Activated T-cell treated with anti-CD3 and anti-CD28 coated beads, Interleukin-2, amount 50 U/mL, for 24 hours (primary cell): ENCODE measurements around the gene DMD.
"Not testable (repeated sequence)": the region's sequence is repeated elsewhere in the genome, so short reads cannot be mapped to it uniquely, and the experiment has no call there.

Experiments used
- DNase-seq: peaks from one replicate; pipeline ENCODE4 v3.0.0-alpha.2; 2020
- H3K27ac Mint-ChIP-seq: 2 replicates; pipeline ENCODE4 v1.8.0; 2020; ENCODE audit warnings: mild to moderate bottlenecking, mixed read lengths
- H3K27me3 Mint-ChIP-seq: 2 replicates; pipeline ENCODE4 v1.8.0; 2020; ENCODE audit warnings: mixed read lengths
- H3K36me3 Mint-ChIP-seq: 2 replicates; pipeline ENCODE4 v1.8.0; 2020; ENCODE audit warnings: low read depth, mixed read lengths
- H3K4me1 Mint-ChIP-seq: 2 replicates; pipeline ENCODE4 v1.8.0; 2020; ENCODE audit warnings: low read depth, mixed read lengths
- H3K4me3 Mint-ChIP-seq: 2 replicates; pipeline ENCODE4 v1.8.0; 2020; ENCODE audit warnings: mild to moderate bottlenecking, moderate library complexity, mixed read lengths
- H3K9me3 Mint-ChIP-seq: 2 replicates; pipeline ENCODE4 v1.8.0; 2020; ENCODE audit warnings: mixed read lengths

The DMD gene

GRCh38 chrX:33211356-33212260 is at the start of gene DMD:
Gene DMD, minus strand, starts transcription at chrX:33211549. Its CDS starts 237 bp downstream, at chrX:33211312.
- DNase-seq = no peak
- no peak within 1 kb of the TSS for H3K27ac Mint-ChIP-seq

DNA sequence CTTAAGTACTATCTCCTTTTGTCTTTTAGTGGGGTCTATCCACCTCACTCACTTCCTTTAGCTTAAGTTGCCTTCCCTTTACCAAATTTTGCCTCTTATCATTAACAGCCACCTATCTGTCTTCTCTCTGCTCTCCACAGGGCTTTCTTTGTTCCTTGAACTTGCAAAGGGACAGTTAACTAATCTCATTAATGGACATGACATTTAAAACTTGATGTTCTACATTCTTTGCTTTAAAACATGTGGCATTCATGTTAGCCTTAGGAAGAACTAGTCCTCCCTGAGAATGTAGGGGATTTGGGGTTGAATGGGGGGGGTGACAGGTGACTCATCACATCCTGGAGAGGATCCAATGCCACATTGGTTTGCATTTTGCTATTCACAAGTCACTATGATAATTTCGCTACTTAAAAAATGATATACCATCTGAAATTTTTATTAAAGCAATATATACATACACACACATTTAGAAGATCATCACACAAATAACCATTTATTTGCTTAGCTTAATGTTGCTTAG is 41.0 kb upstream of the DMD start:
- no peaks in the 10 kb centered on the region for H3K9me3 Mint-ChIP-seq
- no peaks in the 10 kb centered on the region for H3K36me3 Mint-ChIP-seq
- H3K27ac Mint-ChIP-seq = no peak overlapping the region
- DNase-seq = no peak
- no peaks in the 10 kb centered on the region for H3K4me1 Mint-ChIP-seq
- no peak overlapping the region for H3K4me3 Mint-ChIP-seq
- peaks cover 3% of the 10 kb centered on the region for H3K27me3 Mint-ChIP-seq

More at GRCh38 chrX:33211356-33212260, at the start of gene DMD:
- Mint-ChIP-seq H3K27me3 (peaks cover 21% of the 10 kb centered on the region), H3K9me3 (no peaks in the 10 kb centered on the region), H3K4me1 (no peaks in the 10 kb centered on the region), H3K36me3 (no peaks in the 10 kb centered on the region), H3K4me3 (no peak within 1 kb of the TSS)

DNA sequence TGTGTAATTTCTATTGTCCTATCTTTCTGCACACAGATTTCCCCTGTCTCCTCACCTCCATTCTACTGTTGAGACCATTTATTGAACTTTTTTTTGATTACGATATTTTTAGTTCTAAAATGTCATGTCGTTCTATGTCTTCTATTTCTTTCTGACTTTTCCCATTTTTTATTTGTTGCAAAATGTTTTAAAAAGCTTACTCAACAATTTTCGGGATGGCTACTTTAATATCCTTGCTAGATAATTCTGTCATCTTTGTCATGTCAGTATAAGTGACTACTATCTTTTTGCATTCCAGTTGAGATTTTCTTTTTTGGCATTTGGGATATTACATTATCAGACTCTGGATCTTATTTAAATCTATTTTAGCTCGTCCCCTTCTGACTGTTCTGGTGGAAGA is 7.5 kb upstream of the DMD start:
- no peaks in the 10 kb centered on the region for H3K4me1 Mint-ChIP-seq

DNA sequence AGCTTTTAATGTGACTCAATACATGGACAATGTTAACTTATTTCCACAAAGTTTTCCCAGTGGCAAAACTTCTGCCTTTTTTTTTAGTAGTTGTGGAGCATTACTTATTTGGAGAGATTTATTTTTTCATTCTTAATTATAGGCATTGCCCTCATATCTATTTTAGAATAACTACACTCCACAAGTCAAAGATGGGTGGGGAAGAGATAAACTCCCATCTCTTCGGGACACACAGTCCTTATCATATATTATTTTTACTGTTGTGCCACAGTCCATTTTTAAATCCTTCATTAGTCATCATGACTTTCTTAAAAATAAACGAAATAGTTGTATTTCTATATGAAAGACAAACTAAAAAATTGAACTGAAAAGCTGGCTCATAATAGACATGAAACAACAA is 1.2 kb downstream of the DMD start:
- no peaks in the 10 kb centered on the region for H3K36me3 Mint-ChIP-seq
- DNase-seq = no peak
- H3K4me3 Mint-ChIP-seq = no peak overlapping the region
- no peaks in the 10 kb centered on the region for H3K9me3 Mint-ChIP-seq
- H3K4me1 Mint-ChIP-seq = no peaks in the 10 kb centered on the region
- H3K27ac Mint-ChIP-seq = no peak overlapping the region
- peaks cover 15% of the 10 kb centered on the region for H3K27me3 Mint-ChIP-seq

More for the DNA sequence above, 7.5 kb upstream of the DMD start:
- Mint-ChIP-seq H3K36me3 (no peaks in the 10 kb centered on the region), H3K9me3 (no peaks in the 10 kb centered on the region), H3K4me3 (no peak overlapping the region), H3K27me3 (peaks cover 33% of the 10 kb centered on the region), H3K27ac (no peak overlapping the region)
- DNase-seq = no peak

DNA sequence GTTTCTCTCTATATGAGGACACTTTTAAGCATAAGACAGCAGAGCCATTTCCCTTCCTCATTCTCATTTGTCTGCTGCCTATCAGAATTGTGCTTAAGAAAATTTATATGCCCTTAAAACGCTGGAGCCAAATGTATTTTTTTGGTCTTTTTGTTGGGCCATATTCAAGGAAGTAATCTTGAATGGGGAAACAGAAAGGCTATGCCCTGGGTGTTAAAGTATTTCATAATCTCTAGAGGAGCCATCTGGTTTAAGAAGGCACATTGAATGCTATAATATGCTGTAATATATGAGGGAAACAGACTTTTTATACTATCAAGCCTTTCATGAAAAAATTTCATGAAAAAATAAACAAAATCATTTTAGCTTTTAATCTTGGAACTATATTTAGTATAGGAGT is 4.3 kb downstream of the DMD start:
- Mint-ChIP-seq H3K9me3 (no peaks in the 10 kb centered on the region), H3K4me1 (no peaks in the 10 kb centered on the region), H3K27ac (no peak overlapping the region), H3K27me3 (peaks cover 8% of the 10 kb centered on the region), H3K36me3 (no peaks in the 10 kb centered on the region), H3K4me3 (no peak overlapping the region)
- no peak for DNase-seq

DNA sequence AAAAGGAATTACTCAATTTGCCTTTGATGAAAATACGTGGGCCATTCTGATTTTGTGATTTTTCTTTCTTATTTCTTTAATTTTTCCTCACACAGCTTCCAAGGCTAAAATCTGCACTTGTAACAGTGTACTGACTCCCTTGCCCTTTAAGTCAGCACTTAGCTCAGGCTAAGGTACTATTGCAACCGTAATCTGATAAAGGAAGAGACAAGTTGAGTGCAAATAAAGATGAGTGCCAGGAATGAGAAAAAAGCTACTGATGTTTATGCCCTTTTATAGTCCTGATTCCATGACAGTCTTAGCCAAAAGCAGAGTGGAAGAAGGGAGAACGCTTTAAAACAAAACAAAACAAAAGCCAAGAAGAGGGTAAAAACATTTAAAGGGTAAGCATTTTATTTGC is 6.0 kb downstream of the DMD start:
- Mint-ChIP-seq H3K36me3 (no peaks in the 10 kb centered on the region), H3K27ac (no peak overlapping the region), H3K4me1 (no peaks in the 10 kb centered on the region), H3K9me3 (no peaks in the 10 kb centered on the region), H3K4me3 (no peak overlapping the region), H3K27me3 (peaks cover 8% of the 10 kb centered on the region)
- no peak for DNase-seq

- Mint-ChIP-seq H3K27ac (no peak overlapping the region), H3K27me3 (peaks cover 8% of the 10 kb centered on the region), H3K4me1 (no peaks in the 10 kb centered on the region), H3K9me3 (no peaks in the 10 kb centered on the region), H3K4me3 (no peak overlapping the region), H3K36me3 (no peaks in the 10 kb centered on the region)
- no peak for DNase-seq
Measured at GRCh38 chrX:33204889-33205288, 6.5 kb downstream of the DMD start.

DNA sequence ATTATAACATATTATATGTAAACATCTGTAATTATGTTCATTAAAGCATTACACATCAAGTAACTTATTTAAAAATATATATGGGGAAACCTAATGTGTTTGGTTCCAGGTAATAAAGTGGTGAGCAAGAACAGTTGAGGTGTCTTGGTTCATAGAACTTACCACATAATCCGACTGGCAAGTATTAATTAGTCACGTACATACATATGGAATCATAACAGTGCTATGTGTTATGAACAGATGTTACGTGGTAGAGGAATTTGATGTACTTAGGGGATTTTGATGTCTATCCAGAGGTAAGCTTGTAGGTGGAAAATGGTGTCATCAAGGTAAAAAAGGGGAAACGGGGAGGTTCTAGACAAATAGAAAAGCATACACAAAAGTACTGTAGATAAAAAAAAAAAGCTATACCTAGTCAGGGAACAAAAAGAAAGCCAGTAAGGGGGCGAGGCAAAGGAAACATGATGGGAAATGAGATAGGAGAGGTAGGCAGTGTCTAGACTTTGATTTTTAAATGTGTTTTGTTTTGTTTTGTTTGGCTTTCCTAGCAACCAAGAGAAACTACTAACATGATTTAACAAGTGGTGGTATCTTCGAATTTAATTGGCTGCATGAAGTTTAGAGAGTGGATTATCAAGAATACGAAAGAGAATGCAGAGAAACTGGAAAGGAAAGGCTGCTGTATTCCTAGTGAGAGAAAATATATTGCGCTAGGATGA is 12.6 kb downstream of the DMD start:
- H3K4me1 Mint-ChIP-seq = no peaks in the 10 kb centered on the region
- H3K27me3 Mint-ChIP-seq = peaks cover 3% of the 10 kb centered on the region
- no peak for DNase-seq
- H3K9me3 Mint-ChIP-seq = peaks cover 5% of the 10 kb centered on the region
- H3K27ac Mint-ChIP-seq = no peak overlapping the region
- H3K36me3 Mint-ChIP-seq = no peaks in the 10 kb centered on the region
- H3K4me3 Mint-ChIP-seq = no peak overlapping the region

GRCh38 chrX:33195698-33196097 is 15.7 kb downstream of the DMD start:
- Mint-ChIP-seq H3K4me1 (no peaks in the 10 kb centered on the region), H3K27ac (no peak overlapping the region), H3K36me3 (no peaks in the 10 kb centered on the region), H3K27me3 (peaks cover 6% of the 10 kb centered on the region), H3K4me3 (no peak overlapping the region), H3K9me3 (peaks cover 5% of the 10 kb centered on the region)
- DNase-seq = no peak

- H3K9me3 Mint-ChIP-seq = peaks cover 5% of the 10 kb centered on the region
- no peak overlapping the region for H3K27ac Mint-ChIP-seq
- H3K4me1 Mint-ChIP-seq = no peaks in the 10 kb centered on the region
- H3K4me3 Mint-ChIP-seq = no peak overlapping the region
- no peaks in the 10 kb centered on the region for H3K36me3 Mint-ChIP-seq
- peaks cover 6% of the 10 kb centered on the region for H3K27me3 Mint-ChIP-seq
- DNase-seq = no peak
Measured at GRCh38 chrX:33194876-33195433, 16.4 kb downstream of the DMD start.

- Mint-ChIP-seq H3K4me1 (no peaks in the 10 kb centered on the region), H3K9me3 (peaks cover 2% of the 10 kb centered on the region), H3K27me3 (peaks cover 6% of the 10 kb centered on the region), H3K27ac (no peak overlapping the region), H3K36me3 (no peaks in the 10 kb centered on the region), H3K4me3 (no peak overlapping the region)
- DNase-seq = no peak
Measured at GRCh38 chrX:33194289-33194688, 17.1 kb downstream of the DMD start.

DNA sequence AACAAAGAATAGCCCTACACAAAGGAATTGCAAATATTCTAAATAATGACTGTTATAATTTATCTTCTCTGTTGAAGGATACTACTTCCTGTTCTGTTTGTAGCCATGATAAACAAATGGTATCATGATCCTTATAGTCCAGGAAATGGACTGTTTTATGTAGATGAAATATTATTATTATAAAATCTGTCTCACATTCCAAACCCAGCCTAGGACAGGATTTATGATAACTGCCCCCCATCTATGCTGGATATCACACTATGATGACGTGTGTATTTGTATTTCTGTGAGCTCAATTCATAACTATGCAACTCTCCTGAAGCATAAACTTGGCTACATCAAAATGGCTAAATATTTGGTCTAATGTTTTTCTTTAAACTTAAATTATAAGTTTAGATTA is 21.3 kb downstream of the DMD start:
- Mint-ChIP-seq H3K27ac (no peak overlapping the region), H3K4me3 (no peak overlapping the region), H3K4me1 (no peaks in the 10 kb centered on the region), H3K36me3 (no peaks in the 10 kb centered on the region), H3K27me3 (peaks cover 10% of the 10 kb centered on the region), H3K9me3 (no peaks in the 10 kb centered on the region)
- no peak for DNase-seq

DNA sequence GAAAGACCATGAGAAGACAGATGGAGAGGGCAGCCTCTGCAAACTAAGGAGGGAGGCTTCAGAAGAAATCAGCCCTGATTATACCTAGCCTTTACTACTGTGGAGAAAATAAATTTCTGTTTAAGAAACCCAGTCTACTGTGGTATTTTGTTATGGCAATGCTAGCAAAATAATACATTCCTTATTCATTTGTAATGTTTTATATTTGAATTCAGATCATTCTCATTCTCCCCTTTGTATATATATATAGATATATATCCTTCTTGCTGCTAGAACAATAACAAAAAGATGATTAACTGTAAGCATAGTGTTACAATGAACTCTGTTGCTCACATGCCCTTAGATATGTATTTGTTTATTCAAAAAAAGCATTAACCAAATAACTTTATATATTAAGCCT is 22.5 kb downstream of the DMD start:
- Mint-ChIP-seq H3K27ac (no peak overlapping the region), H3K27me3 (peaks cover 8% of the 10 kb centered on the region), H3K4me3 (no peak overlapping the region), H3K4me1 (no peaks in the 10 kb centered on the region), H3K9me3 (no peaks in the 10 kb centered on the region), H3K36me3 (no peaks in the 10 kb centered on the region)
- DNase-seq = no peak

DNA sequence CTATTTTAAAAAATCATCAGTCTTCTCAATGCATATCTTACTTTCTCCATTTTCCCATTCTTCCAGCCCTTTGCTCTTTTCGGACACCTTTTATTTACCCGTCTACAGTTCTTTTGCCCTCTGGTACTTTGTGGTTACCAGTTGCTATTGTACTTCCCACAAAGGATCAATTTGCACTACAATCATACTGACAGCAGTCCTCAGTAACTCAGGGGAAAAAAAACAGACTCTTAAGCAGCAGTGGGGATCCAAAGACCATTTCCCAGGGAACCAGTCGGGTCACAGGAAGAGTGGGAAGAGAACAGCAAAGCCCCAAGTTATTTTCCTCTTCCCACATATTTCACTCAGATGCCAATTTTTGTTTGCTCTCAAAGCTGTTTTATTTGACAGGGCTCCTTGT is 23.1 kb downstream of the DMD start:
- H3K27ac Mint-ChIP-seq = no peak overlapping the region
- no peak for DNase-seq
- H3K36me3 Mint-ChIP-seq = no peaks in the 10 kb centered on the region
- H3K4me3 Mint-ChIP-seq = no peak overlapping the region
- H3K9me3 Mint-ChIP-seq = no peaks in the 10 kb centered on the region
- peaks cover 8% of the 10 kb centered on the region for H3K27me3 Mint-ChIP-seq
- no peaks in the 10 kb centered on the region for H3K4me1 Mint-ChIP-seq

GRCh38 chrX:33184803-33185202 is 26.5 kb downstream of the DMD start:
- H3K9me3 Mint-ChIP-seq, H3K4me1 Mint-ChIP-seq: not testable (repeated sequence)

More at GRCh38 chrX:33184803-33185202, 26.5 kb downstream of the DMD start:
- not testable (repeated sequence) for H3K36me3 Mint-ChIP-seq, H3K4me3 Mint-ChIP-seq, H3K27me3 Mint-ChIP-seq, DNase-seq, H3K27ac Mint-ChIP-seq
